RWPE1 (cell line): ENCODE results near the gene SLC25A38.

Experiments
- CTCF ChIA-PET: fragments of 350-600 bp; sonication (Branson Sonifier 250); formaldehyde crosslinking; extraction: SDS; loops from one replicate; lab custom pipeline; 2021; lab: Yijun Ruan, JAX
- POLR2A ChIA-PET: fragments of 400-600 bp; formaldehyde crosslinking; extraction: SDS; loops from one replicate; lab custom pipeline; 2020; ENCODE audit warnings: antibody characterized with exemption; ENCODE audit not compliant: low non-redundant PET; lab: Yijun Ruan, JAX
- DNase-seq: peaks from one replicate; pipeline ENCODE4 v3.0.0; 2012; ENCODE audit warnings: low spot score
- H3K27ac ChIP-seq: fragments of 450-650 bp; 2 replicates; pipeline ENCODE4 v1.5.1; 2017
- TF ChIP-seq, protein P1 (sequence below): fragments of 450-650 bp; conservative IDR thresholded peaks from 2 replicates; pipeline ENCODE4 v1.5.1; 2017; ENCODE audit warnings: low read depth, mild to moderate bottlenecking

Gene SLC25A38

DNA sequence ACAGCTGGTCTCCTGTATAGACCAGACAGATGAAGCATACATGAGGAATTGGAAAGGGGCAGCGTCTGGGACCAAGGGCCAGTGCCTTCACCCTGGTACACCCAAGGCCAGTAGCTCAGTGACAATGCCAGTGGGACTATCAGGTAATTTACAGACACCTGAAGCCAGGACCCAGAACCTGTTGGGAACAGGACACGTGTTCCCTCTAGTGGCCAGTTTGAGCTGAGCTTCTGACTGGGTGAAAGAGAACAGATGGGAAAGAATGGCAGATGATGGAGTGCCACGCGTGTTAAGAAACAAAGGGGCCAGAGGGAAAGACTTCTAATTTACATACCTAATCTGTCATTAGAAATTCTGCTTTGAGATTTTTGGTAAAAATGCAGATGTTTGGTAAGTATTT is 5.1 kb upstream of the SLC25A38 start:
- CTCF ChIA-PET = interaction anchor here (0.5 to 1.2 kb wide), 8 partner anchors 36 to 1111 kb away, joined by 3 to 5 read pairs (median 3); no protein-coding TSS in a partner anchor
- POLR2A ChIA-PET = no interaction called here
- TF ChIP-seq, protein P1, sequence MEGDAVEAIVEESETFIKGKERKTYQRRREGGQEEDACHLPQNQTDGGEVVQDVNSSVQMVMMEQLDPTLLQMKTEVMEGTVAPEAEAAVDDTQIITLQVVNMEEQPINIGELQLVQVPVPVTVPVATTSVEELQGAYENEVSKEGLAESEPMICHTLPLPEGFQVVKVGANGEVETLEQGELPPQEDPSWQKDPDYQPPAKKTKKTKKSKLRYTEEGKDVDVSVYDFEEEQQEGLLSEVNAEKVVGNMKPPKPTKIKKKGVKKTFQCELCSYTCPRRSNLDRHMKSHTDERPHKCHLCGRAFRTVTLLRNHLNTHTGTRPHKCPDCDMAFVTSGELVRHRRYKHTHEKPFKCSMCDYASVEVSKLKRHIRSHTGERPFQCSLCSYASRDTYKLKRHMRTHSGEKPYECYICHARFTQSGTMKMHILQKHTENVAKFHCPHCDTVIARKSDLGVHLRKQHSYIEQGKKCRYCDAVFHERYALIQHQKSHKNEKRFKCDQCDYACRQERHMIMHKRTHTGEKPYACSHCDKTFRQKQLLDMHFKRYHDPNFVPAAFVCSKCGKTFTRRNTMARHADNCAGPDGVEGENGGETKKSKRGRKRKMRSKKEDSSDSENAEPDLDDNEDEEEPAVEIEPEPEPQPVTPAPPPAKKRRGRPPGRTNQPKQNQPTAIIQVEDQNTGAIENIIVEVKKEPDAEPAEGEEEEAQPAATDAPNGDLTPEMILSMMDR = peak; percentile 77

DNA sequence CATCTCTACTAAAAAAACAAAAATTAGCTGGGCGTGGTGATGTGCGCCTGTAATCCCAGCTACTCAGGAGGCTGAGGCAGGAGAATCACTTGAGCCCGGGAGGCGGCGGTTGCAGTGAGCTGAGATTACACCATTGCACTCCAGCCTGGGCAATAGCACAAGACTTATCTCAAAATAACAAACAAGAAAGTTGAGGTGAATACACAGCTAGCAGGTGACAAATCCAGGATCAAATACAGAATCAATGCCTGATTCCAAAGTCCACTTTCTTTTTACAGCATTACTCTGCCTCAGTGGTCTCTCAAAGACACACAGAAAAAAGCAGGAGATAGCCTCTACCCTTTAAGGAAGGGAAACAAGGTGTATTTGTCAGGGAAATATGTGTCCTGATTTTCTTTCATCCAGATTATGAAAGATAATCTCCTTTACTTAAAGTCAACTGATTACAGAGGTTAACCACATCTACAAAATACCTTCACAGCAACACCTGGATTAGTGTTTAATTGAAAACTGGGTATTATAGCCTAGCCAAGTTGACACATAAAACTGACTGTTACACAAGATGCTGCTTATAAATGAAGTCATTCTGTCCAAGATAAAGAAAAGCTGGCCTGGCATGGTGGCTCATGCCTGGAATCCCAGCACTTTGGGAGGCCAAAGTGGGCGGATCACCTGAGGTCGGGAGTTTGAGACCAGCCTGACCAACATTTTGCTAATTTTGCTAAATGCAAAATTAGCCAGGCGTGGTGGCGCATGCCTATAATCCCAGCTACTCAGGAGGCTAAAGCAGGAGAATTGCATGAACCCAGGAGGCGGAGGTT is 4.0 kb upstream of the SLC25A38 start:
- TF ChIP-seq, protein P1 = no peak
- DNase-seq = no peak
- ChIA-PET CTCF (interaction anchor here (0.9 kb wide), 1 partner anchor 89 kb away, joined by 3 read pairs; no protein-coding TSS in a partner anchor), POLR2A (no interaction called here)
- no peak overlapping the region for H3K27ac ChIP-seq

More for the DNA sequence above, 5.1 kb upstream of the SLC25A38 start:
- no peak overlapping the region for H3K27ac ChIP-seq
- DNase-seq = peak; percentile 33

DNA sequence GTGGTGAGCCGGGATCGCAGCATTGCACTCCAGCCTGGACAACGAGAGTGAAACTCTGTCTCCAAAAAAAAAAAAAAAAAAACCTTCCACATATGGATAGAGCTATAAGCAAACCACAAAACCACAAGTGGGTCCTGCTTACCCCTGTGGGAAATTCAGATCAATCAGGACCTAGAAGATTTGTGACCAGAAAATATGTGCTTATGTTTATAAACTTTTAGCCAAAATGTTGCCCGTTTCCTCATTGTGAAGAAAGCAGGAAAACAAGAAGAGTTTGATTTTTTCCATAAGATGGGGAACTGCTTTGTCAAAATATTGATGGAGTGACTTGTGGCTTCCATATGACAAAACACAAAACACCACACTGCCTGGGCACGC is 3.4 kb upstream of the SLC25A38 start:
- no peak overlapping the region for H3K27ac ChIP-seq
- TF ChIP-seq, protein P1 = no peak
- CTCF ChIA-PET = no interaction called here
- no peak for DNase-seq
- POLR2A ChIA-PET = no interaction called here

DNA sequence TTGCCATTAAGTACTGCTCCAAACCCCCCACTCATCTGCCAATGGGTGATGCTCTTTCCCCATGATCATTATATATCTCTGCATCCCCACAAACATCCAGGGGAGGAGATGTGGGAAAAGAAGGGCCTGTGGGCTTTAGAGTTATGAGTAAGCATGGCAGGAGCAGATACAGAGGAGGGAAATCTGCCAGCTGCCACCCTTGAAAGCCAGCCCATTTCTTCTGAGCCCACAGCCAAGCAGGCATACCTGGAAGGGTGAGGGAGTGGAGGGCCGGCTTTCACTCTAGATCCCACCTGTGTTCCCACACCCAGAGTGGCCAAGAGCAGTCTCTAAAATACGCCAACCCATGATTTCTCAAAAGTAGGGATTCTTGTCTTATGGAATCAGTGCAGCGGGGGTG is 1.7 kb upstream of the SLC25A38 start:
- no peak overlapping the region for H3K27ac ChIP-seq
- no peak for DNase-seq
- TF ChIP-seq, protein P1 = no peak
- POLR2A ChIA-PET = no interaction called here
- CTCF ChIA-PET = no interaction called here

DNA sequence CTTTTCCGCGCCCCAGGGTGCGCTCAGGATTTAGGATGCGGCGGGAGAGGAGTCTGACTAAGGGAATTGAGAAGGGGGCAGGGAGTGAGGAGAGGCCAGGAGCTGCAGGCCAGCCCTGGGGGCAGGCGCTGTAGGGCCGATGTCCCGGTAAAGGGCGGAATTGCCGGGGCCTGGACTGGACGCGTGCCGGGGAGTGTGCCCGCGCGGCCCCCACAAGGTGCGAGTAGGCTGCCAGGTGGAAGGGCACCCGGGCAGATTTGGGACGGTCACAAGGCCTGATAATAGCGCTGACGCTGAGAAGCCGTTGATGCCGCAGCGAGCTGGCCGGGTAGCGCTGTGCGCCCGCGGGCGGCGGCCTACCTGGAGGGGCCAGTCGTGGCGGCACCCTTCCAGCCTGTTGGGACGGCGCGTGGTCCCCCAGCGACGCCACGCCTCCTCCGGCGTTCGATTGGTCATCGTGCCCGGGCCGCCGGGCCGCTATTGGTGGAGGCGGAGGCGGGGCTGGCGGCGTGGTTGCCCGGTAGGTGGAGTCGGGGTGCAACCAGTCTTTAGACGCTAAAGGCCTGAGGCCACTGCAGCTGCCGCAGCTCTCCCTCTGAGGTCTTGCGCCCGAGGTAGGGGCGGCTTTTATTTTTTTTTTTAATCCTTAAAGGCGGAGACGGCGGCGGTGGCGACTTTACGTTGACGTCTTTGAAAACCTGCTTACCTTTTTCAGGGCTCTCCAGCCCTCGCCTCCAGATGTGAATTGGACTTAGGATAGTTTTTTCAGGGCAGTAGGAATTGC is 903 bp downstream of the SLC25A38 start:
- POLR2A ChIA-PET = interaction anchor here (0.5 to 0.7 kb wide), 3 partner anchors 12 to 164 kb away, joined by 3 read pairs; no protein-coding TSS in a partner anchor
- peak overlapping the region; percentile 94 for H3K27ac ChIP-seq
- TF ChIP-seq, protein P1 = no peak
- peak; percentile 94 for DNase-seq
- CTCF ChIA-PET = interaction anchor here (0.6 to 0.7 kb wide), 2 partner anchors 56 to 95 kb away, joined by 3 read pairs; no protein-coding TSS in a partner anchor

DNA sequence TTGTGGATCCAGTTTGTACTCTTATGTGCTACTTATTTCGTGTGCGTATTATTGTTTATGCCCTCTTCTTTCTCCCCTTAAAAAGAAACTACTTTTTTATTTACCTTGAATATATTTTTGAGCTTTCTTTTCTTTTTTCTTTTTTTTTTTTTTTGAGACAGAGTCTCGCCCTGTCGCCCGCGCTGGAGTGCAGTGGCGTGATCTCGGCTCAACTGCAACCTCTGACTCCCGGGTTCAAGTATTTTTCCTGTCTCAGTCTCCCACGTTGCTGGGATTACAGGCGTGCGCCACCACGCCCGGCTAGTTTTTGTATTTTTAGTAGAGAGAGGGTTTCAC is 1.5 kb downstream of the SLC25A38 start:
- POLR2A ChIA-PET = interaction anchor here (0.5 to 0.7 kb wide), 2 partner anchors 12 to 25 kb away, joined by 3 read pairs; no protein-coding TSS in a partner anchor
- CTCF ChIA-PET = interaction anchor here (0.6 to 0.7 kb wide), 2 partner anchors 57 to 95 kb away, joined by 3 read pairs; no protein-coding TSS in a partner anchor

More for the DNA sequence above, 1.5 kb downstream of the SLC25A38 start:
- no peak for DNase-seq
- TF ChIP-seq, protein P1 = no peak
- peak overlapping the region; percentile 94; the same call in 1 of the 2 replicates for H3K27ac ChIP-seq
